AG04449 (cell line): ENCODE results near the gene SH3PXD2A.

Experiments
- CTCF ChIA-PET: fragments of 350-600 bp; formaldehyde crosslinking; extraction: SDS; loops from one replicate; lab custom pipeline; 2021; ENCODE audit warnings: antibody characterized with exemption; lab: Yijun Ruan, JAX
- POLR2A ChIA-PET: fragments of 400-600, 350-600 bp; formaldehyde crosslinking; extraction: SDS; loops from one replicate; lab custom pipeline; 2020; ENCODE audit warnings: antibody characterized with exemption, inconsistent platforms; lab: Yijun Ruan, JAX
- DNase-seq: peaks from one replicate; pipeline ENCODE4 v3.0.0-alpha.2; 2010; ENCODE audit warnings: low read depth, low spot score
- H3K4me3 ChIP-seq: 2 replicates; pipeline ENCODE4 v1.5.1; 2011; ENCODE audit warnings: low read depth, mild to moderate bottlenecking, control low read depth, low read length
- TF ChIP-seq, protein P1 (sequence below): IDR thresholded peaks from one replicate; pipeline ENCODE4 v1.5.1; 2011; ENCODE audit warnings: mild to moderate bottlenecking, moderate library complexity, low read length, control low read depth, inconsistent platforms; ENCODE audit not compliant: insufficient read depth; ENCODE audit errors: missing control alignments

The SH3PXD2A gene

DNA sequence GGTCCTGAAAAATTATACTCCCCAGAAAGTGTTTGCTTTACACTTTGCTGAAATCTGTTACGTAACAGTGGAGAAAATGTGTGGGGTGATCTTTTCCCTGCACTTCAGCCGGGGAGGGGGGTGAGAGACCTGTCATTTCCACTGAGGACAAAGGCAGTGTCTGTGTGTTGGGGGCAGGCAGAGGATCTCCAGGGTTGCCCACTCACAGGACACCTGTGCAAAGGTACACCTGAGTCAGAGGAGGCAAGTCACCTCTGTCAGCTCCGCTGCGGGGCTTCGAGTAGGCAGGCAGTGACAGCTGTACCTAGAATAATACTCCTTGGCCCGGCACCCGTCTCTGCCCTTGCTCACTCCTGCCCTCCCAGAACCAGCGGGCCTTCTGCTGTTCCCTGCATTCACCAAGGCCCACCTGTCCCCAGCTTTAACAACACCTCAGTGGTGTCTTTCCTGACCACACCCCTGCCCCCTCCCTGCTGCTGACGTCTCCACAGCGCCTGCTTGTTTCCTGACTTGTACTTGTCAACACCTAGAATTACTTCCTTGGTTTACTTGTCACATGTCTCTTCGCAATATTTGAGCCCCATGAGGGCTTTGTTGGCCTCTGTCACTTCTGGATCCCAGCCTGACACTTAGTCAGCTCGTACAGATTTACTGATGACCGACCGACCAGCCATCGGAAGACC lies 202.6 kb downstream of the SH3PXD2A start:
- POLR2A ChIA-PET = interaction anchor here (1.4 kb wide), 1 partner anchor 9 kb away, joined by 3 read pairs; no protein-coding TSS in a partner anchor
- H3K4me3 ChIP-seq = no peak overlapping the region
- DNase-seq = no peak
- TF ChIP-seq, protein P1, sequence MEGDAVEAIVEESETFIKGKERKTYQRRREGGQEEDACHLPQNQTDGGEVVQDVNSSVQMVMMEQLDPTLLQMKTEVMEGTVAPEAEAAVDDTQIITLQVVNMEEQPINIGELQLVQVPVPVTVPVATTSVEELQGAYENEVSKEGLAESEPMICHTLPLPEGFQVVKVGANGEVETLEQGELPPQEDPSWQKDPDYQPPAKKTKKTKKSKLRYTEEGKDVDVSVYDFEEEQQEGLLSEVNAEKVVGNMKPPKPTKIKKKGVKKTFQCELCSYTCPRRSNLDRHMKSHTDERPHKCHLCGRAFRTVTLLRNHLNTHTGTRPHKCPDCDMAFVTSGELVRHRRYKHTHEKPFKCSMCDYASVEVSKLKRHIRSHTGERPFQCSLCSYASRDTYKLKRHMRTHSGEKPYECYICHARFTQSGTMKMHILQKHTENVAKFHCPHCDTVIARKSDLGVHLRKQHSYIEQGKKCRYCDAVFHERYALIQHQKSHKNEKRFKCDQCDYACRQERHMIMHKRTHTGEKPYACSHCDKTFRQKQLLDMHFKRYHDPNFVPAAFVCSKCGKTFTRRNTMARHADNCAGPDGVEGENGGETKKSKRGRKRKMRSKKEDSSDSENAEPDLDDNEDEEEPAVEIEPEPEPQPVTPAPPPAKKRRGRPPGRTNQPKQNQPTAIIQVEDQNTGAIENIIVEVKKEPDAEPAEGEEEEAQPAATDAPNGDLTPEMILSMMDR = no peak
- CTCF ChIA-PET = interaction anchor here (1.0 to 1.1 kb wide), 2 partner anchors 11 to 13 kb away, joined by 3 to 4 read pairs; no protein-coding TSS in a partner anchor

DNA sequence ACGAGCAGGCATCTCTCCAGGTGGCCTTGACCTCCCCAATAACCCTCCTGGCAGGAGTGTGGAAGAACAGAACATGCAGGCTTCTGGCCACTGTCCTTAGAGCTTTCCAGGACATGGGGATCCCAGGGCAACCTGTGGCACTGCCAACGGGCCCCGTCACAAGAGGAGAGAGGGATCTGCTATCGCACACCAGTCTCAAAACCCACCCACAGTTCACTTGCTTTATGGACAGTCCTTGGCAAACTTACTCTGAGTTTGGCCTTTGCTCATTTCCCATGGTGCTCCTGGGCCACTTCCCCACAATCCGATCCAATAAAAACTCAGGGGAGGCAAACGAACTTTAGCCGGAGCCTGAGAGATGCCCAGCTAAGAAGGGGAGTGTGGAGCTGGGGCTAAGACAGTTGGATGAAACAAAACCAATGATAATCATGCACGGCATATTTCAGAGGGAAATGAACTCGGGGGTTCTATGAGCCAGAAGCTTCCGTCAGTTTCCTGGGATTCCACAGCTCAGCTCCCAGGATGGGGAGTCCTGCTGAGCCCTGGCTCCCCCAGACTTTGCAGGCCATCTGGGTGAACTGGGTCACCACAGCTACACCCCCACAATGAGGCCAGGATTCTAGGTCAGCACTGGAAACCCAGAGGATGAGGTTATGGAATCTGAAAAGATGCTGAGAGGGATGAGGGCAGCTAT lies 203.4 kb downstream of the SH3PXD2A start:
- POLR2A ChIA-PET = interaction anchor here (1.4 kb wide), 1 partner anchor 10 kb away, joined by 3 read pairs; no protein-coding TSS in a partner anchor
- no peak overlapping the region for H3K4me3 ChIP-seq
- no peak for DNase-seq
- CTCF ChIA-PET = interaction anchor here (1.0 to 1.1 kb wide), 3 partner anchors 12 to 34 kb away, joined by 3 to 7 read pairs (median 4); no protein-coding TSS in a partner anchor
- TF ChIP-seq, protein P1 = no peak

DNA sequence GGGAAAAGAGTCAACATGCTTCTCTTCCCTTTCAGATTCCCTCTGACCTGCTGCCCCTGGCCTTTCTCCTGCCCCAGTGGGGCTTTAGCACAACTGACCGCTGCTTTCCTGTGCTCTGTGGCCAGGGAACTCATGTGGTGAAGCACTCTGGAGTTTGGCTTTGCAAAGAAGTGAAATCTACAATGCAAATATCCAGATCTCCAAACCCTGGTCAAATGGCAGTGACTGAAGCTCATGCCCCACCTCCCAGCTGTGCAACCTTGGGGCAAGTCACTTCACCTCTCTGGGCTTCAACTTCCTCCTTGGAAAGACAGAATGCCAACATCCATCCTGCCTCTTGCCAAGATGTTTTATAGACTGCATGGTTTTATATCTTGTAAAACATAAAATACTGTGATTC lies 204.0 kb downstream of the SH3PXD2A start:
- no peak overlapping the region for H3K4me3 ChIP-seq
- no peak for DNase-seq
- TF ChIP-seq, protein P1 = no peak
- POLR2A ChIA-PET = interaction anchor here (1.4 kb wide), 1 partner anchor 10 kb away, joined by 3 read pairs; no protein-coding TSS in a partner anchor
- CTCF ChIA-PET = interaction anchor here (1.1 to 3.8 kb wide), 3 partner anchors 9 to 35 kb away, joined by 4 to 23 read pairs (median 7); no protein-coding TSS in a partner anchor

DNA sequence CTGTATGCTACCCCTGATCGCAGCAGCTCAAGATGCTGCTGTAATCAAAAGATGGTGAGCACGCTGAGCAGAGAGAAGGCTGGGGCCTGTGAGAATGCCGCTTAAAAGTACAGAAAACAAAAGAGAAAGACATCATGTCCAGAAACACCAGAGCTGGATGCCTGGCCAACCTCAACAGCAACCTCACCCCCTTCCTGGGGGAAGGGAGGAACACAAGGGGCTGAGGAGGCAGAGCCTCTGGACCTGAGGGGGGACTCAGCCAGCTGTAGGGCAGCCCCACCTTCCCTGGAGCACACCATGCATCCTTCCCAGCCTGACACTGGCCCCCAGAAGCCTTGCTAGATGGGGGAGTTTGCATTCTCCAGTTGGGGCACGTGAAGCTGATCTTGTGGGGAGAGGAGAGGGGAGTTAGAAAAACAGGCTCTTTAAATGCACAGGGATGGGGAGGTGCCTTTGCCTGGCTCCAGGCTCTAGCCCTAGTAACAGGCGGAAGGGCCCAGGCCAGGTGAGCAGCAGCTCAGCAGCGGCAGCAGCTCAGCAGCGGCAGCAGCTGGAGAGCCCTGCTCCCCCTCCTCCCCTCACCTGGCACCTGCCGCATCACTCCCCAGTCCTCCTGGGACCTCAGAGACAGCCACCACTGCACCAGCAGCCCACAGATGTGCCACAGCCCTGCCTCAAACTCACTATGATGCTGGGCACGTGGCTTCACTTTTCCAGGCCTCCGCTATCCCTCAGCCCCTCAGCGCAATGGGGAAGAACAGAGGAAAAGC lies 205.5 kb downstream of the SH3PXD2A start:
- DNase-seq = no peak
- H3K4me3 ChIP-seq = no peak overlapping the region
- ChIA-PET CTCF (interaction anchor here (0.9 to 3.8 kb wide), 3 partner anchors 10 to 37 kb away, joined by 4 to 23 read pairs (median 13); no protein-coding TSS in a partner anchor), POLR2A (interaction anchor here (0.9 kb wide), 1 partner anchor 23 kb away, joined by 3 read pairs; no protein-coding TSS in a partner anchor)
- TF ChIP-seq, protein P1 = no peak

DNA sequence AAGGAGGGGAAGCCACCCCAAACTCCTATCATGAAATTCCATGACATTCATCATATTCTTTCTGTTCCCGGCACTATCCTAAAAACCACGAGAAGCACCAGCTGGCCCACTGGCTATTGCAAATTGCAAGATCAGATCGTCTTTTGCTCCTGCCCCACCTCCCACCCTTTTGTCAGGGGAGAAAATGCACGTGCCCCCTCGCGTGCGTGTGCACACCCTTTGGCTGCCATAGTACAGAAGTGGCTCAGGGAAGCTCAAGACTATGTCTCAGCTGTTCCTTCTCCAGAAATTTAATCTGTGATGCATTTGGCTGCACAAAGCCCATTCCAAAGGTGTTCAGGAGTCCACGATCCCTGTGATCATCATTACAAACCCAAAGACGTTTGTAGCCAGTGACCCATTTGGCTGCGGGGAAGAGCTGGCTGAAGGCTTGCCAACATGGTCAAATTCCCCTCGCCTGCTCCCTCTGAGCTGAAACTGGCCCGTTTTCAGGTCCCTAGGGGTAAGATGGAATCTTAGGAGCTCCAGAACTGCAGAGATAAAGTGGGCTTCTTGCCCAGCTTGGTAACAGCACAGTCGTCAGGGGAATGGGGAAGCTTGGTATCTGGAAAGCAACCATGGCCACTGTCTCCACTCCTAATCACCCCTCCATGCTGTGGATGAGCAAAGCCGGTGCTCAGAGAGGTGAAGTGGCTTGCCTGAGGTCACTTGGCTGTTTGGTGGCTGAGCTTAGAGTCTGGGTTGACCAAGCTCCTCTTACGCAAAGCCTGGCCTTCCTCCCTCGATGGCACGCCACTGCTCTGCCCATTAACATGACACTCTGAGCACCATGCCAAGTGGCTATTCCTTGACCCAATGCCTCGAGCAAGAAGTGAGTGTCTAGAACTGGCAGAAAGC lies 206.5 kb downstream of the SH3PXD2A start:
- CTCF ChIA-PET = interaction anchor here (0.8 to 3.8 kb wide), 4 partner anchors 11 to 38 kb away, joined by 3 to 23 read pairs (median 9); no protein-coding TSS in a partner anchor
- TF ChIP-seq, protein P1 = no peak
- peak; percentile 28 for DNase-seq
- H3K4me3 ChIP-seq = no peak overlapping the region
- POLR2A ChIA-PET = interaction anchor here (1.2 kb wide), 1 partner anchor 12 kb away, joined by 4 read pairs; no protein-coding TSS in a partner anchor
